Stimulated activated CD8-positive, alpha-beta memory T cell treated with anti-CD3 and anti-CD28 coated beads, Interleukin-15, amount 100 ng/mL, for 24 hours (primary cell): ENCODE measurements around the gene RUFY3.
"Not testable (repeated sequence)": the region's sequence is repeated elsewhere in the genome, so short reads cannot be mapped to it uniquely, and the experiment has no call there.

Experiments used
- DNase-seq: peaks from one replicate; pipeline ENCODE4 v3.0.0-alpha.2; 2020; ENCODE audit warnings: low read depth

Gene RUFY3

DNA sequence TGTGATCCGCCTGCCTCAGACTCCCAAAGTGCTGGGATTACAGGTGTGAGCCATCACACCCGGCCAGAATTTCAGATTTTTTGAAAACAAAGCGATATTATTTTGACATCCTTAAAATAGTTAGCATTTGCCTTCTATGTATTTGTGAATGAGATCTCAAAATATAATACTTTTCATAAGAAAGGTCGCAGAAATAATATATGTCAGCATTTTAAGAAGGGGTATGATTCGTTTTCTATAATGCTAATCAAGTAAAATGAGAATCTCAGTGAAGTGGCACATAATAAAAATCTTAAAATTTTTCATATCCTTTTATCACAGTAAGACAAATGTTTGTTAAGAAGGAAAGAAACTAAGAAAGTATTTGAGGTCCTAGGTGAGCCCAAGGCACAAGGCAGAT is 65.7 kb downstream of the RUFY3 start:
- DNase-seq = no peak

DNA sequence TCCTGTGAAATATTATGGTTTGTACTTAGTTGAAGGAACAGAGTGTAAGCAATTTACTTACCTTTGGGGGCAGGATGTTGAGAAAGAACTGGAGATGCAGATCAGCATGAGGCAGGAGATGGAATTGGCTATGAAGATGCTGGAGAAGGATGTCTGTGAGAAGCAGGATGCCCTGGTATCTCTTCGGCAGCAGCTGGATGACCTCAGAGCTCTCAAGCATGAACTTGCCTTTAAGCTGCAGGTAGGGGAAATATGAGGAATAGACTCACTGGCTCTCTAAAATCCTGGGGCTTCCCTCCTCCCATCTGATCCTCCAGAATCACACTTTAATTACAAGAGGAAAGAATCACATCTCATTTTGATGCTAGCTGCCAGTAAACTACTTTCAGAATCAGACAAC is 67.0 kb downstream of the RUFY3 start:
- no peak for DNase-seq

GRCh38 chr4:70793626-70794025 is 71.9 kb downstream of the RUFY3 start:
- DNase-seq = no peak

GRCh38 chr4:70801265-70801809 is 79.6 kb downstream of the RUFY3 start:
- no peak for DNase-seq

DNA sequence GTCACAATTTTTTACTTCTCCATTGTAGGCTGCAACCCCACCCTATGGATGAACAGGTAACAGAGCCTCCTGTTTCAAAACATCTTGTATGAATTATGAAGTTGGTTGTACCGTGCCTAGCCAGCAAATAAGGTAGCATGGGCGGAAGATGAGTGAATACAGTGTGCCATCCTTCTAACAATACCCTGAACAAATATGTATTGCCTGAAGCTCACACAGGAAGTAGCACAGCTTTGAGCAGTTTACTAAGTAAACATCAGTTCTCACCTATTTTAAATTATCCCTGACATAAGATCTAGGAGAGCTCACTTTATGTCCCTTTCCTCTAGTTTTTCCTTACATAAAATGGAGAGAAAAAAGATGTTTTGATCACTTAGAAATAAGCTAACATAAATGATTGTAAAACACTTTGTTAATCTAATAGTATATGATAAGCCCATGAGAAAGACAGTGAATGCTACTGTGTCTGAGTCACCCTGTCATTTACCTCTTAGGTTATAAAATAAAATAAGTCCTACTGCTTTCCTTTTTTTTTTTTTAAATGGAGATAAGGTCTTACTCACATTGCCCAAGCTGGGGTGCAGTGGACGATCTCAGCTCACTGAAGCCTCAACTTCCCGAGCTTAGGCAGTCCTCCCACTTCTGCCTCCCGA is 81.3 kb downstream of the RUFY3 start:
- DNase-seq = no peak

DNA sequence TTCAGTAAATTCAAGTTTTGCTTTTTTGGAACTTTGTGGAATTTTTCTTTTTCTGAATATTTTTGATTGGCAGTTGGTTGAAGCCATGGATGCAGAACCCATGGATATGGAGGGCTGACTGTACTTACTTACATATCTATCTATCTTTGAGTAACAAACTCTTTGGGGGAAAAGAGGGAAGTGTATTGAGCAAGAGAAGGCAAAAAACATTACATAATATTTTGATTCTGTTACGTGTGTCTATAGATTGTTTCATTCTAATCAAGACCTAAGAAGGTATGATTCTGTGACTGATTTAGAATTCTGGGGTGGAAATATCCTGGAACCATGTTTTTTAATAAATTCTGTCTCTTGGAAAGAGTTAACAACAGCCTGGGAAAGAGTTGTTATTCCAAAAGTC is 86.4 kb downstream of the RUFY3 start:
- DNase-seq = no peak

- no peak for DNase-seq
Observed at GRCh38 chr4:70815370-70815769, 93.6 kb downstream of the RUFY3 start.

DNA sequence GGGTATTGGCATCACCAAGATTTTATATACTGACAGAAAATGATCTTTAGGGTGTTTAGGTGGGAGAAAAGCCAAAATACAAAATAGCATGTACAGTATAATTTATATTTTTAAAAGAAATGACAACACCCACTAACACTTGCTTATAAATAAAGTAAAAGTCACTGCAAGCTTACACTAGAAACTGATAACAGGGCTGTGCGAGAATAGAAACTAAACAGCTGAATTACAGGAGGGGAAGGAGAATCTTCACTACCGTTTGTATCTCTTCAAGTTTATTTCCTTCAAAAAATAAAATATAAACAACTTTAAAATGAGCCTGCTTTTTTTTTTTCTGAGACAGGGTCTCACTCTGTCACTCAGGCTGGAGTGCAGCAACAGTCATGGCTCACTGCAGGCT is 95.1 kb downstream of the RUFY3 start:
- DNase-seq = no peak

- DNase-seq = no peak
Observed at GRCh38 chr4:70818173-70818855, 96.5 kb downstream of the RUFY3 start.

GRCh38 chr4:70818921-70819320 is 97.2 kb downstream of the RUFY3 start:
- DNase-seq = no peak

GRCh38 chr4:70829015-70829414 is 107.3 kb downstream of the RUFY3 start:
- no peak for DNase-seq

- no peak for DNase-seq
Observed at GRCh38 chr4:70829492-70829891, 107.7 kb downstream of the RUFY3 start.

- DNase-seq = no peak
Observed at GRCh38 chr4:70830054-70830453, 108.3 kb downstream of the RUFY3 start.

DNA sequence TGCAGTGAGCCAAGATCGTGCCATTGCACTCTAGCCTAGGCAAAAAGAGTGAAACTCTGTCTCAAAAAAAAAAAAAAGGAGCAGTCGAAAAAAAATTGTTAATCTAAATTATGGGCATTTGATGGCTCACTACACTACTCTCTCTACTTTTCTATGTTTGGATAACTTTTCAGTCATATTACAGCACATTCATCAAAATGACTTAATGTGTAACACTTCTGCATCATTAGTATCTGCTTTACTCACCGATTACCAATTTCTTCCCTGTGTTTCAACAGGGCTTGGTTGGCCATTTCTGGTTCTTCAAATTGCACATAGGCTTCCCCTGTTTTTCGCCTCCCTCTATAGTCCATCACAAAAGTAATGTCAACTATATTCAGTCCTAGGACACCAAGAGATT is 109.5 kb downstream of the RUFY3 start:
- no peak for DNase-seq

DNA sequence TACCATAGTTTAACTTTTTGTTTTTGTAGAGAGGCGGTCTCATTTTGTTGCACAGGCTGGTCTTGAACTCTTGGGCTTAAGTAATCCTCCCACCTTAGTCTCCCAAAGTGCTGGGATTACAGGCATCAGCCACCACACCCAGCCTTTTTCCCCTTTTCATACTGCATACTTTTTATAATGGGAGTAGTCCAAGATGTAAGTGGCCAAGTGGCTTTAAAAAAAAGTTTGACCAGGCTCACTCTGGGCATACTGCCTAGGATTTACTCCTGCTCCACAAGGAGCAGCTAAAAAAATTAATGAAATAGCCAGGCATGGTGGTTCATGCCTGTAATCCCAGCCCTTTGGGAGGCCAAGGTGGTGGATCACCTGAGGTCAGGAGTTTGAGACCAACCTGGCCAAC is 111.9 kb downstream of the RUFY3 start:
- no peak for DNase-seq

DNA sequence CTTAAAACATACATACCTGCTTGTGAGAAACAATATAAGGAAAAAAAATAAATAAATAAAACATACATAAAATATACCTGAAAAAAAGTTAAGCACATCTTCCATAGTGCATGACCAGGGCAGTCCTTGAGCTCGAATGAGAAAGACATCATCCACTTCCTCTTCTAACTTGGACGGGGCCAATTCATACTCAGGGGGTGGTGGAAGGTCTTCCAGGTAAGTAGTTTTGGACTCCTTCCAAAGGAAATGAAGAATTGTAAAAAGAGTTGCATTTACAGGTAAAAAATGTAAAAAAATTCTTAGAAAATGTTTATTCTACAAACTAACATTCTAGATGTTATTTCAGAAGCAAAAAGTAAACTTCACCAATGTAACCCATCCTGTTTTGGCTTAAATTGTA is 114.3 kb downstream of the RUFY3 start:
- DNase-seq = no peak

GRCh38 chr4:70838204-70838603 is 116.4 kb downstream of the RUFY3 start:
- DNase-seq = no peak

DNA sequence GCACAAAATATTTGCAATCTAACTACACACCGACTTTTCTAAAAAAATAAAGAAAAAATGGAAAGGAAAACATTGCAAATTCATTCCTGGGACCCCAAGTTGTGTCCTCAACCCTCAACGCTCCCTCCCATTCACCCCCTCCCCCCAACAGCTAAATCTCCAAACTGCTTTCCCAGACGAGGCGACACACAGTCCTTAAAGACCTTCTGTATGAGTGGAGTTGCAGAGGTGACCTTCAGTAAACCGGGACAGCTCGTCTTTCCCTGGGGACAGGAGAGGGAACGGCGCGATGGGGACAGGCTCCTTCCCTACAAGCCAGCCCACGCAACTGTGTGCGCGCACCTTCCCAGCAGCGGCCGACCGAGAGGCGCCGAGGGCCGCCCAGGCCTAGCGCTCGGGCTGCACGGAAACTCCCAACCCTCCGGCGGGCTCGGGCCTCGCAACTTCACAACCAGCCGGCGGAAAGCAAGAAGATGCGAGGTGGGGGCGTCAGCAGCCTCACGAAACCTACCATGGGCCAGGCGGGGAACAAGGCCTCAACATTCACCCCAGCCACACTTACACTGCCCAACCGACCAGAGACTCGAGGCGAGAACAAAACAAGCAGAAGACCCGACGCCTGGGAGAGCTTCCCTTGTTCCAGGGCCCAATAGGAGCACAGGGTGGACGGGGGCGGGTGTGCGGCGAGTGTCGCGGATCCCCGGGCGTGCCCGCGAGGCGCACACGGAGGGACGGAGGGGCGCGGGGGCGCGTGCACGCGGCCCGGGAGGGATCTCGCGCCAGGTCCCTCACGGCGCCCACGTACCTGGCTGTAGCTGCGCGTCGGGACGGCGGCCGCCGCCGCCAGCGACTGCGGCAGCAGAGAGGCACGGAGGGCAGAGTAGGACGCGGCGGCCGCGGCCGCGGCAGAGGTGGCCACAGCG is 117.2 kb downstream of the RUFY3 start:
- DNase-seq = peak; percentile 35

- peak; percentile 83 for DNase-seq
Observed at GRCh38 chr4:70839589-70840093, 117.9 kb downstream of the RUFY3 start, which contains the start of gene GRSF1. TSS of gene GRSF1 (minus strand) at chr4:70839890. CDS start at chr4:70839827, 63 bp downstream.

- peak; percentile 19 for DNase-seq
Observed at GRCh38 chr4:70840137-70840536, 118.4 kb downstream of the RUFY3 start.

- DNase-seq = not testable (repeated sequence)
Observed at GRCh38 chr4:70840631-70841030, 118.9 kb downstream of the RUFY3 start.

DNA sequence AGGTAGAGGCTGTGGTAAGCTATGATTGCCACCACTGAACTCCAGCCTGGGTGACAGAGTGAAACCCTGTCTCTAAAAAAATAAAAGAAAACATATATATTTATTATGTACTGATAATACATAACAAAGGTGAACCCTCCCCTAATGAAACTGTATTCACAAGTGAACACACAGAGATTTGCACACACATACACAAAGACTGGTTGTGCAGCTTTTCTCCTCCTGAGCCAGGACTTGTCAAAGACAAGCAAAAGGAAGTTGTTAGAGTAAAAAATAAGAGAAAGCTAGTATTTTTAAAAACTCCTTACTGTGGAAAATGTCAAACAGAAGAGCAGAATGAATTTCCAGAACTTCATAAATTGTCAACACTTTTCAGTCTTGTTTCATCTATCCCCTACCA is 119.4 kb downstream of the RUFY3 start:
- DNase-seq = no peak
